NCI-H774 (cell line): Measurements from ENCODE around the gene PRSS56.
"Not testable (repeated sequence)": the region's sequence is repeated elsewhere in the genome, so short reads cannot be mapped to it uniquely, and the experiment has no call there.

Source experiments
- DNase-seq: peaks from one replicate; lab custom pipeline; 2025; lab: John Stamatoyannopoulos, UW

The PRSS56 gene

GRCh38 chr2:232525791-232526371 is 5.7 kb downstream of the PRSS56 start, which contains the start of gene CHRND:
TSS of gene CHRND (plus strand) at chr2:232526160. CDS start at chr2:232526216, 56 bp downstream.
- no peak for DNase-seq

GRCh38 chr2:232526372-232526941 is 6.3 kb downstream of the PRSS56 start:
- no peak for DNase-seq

GRCh38 chr2:232527905-232528470 is 7.8 kb downstream of the PRSS56 start:
- DNase-seq = no peak

- DNase-seq = no peak
These were observed 8.7 kb downstream of the PRSS56 start for GRCh38 chr2:232528746-232529460.

GRCh38 chr2:232529806-232530547 is 9.8 kb downstream of the PRSS56 start:
- no peak for DNase-seq

- no peak for DNase-seq
These were observed 10.6 kb downstream of the PRSS56 start for GRCh38 chr2:232530626-232531260.

- no peak for DNase-seq
These were observed 12.2 kb downstream of the PRSS56 start for GRCh38 chr2:232532419-232532818.

- DNase-seq = not testable (repeated sequence)
These were observed 12.6 kb downstream of the PRSS56 start for GRCh38 chr2:232532821-232533220.

GRCh38 chr2:232533944-232534710 is 13.9 kb downstream of the PRSS56 start:
- DNase-seq = no peak

- DNase-seq = no peak
These were observed 14.9 kb downstream of the PRSS56 start for GRCh38 chr2:232534940-232535651.

- DNase-seq = no peak
These were observed 15.8 kb downstream of the PRSS56 start for GRCh38 chr2:232535761-232536530.

- peak; percentile 5 for DNase-seq
These were observed 16.9 kb downstream of the PRSS56 start for GRCh38 chr2:232537079-232537478.

- no peak for DNase-seq
These were observed 17.3 kb downstream of the PRSS56 start for GRCh38 chr2:232537499-232537898.

GRCh38 chr2:232538671-232539070 is 18.5 kb downstream of the PRSS56 start:
- DNase-seq = no peak

- DNase-seq = no peak
These were observed 19.4 kb downstream of the PRSS56 start, which contains the start of gene CHRNG for GRCh38 chr2:232539298-232540231. TSS of gene CHRNG (plus strand) at chr2:232539692. CDS start at chr2:232539748, 56 bp downstream.

- DNase-seq = no peak
These were observed 20.4 kb downstream of the PRSS56 start for GRCh38 chr2:232540441-232541041.

- DNase-seq = no peak
These were observed 21.2 kb downstream of the PRSS56 start for GRCh38 chr2:232541195-232541960.
